DND-41 (cell line): ENCODE data around the gene FAR2.

ENCODE experiments used
- ATAC-seq: fragments of 200-7000 bp; cut with Tn5 transposase; 3 replicates; pipeline ENCODE4 v1.9.1; 2021; ENCODE audit warnings: low read depth; ENCODE audit not compliant: insufficient read depth
- DNase-seq: peaks from one replicate; pipeline ENCODE4 v3.0.0-alpha.2; 2020
- H2AFZ ChIP-seq: 2 replicates; pipeline ENCODE4 v1.6.0; 2012; ENCODE audit warnings: low read depth, low read length
- H3K27ac ChIP-seq: 2 replicates; pipeline ENCODE4 v1.5.1; 2012; ENCODE audit warnings: low read length, inconsistent platforms
- H3K27me3 ChIP-seq: fragments of 200-600 bp; sonication (generic); 2 replicates; pipeline ENCODE4 v1.6.0; 2012; ENCODE audit warnings: low read length, mild to moderate bottlenecking, inconsistent platforms; ENCODE audit not compliant: insufficient read depth, poor library complexity
- H3K36me3 ChIP-seq: 2 replicates; pipeline ENCODE4 v1.5.1; 2012; ENCODE audit warnings: low read length, inconsistent platforms; ENCODE audit not compliant: insufficient read depth
- H3K4me1 ChIP-seq: 2 replicates; pipeline ENCODE4 v1.5.1; 2012; ENCODE audit warnings: mild to moderate bottlenecking, low read length; ENCODE audit not compliant: insufficient read depth
- H3K4me2 ChIP-seq: 2 replicates; pipeline ENCODE4 v1.6.0; 2012; ENCODE audit warnings: mild to moderate bottlenecking, moderate library complexity, low read length, inconsistent platforms; ENCODE audit not compliant: insufficient read depth
- H3K4me3 ChIP-seq, 2 experiments: fragments of 200-600 bp in 1 of 2; shearing (Covaris generic) in 1 of 2; 2 replicates each; pipeline ENCODE4 v1.5.1; 2012 to 2016; ENCODE audit warnings: inconsistent platforms in 2 of 2, low read length in 2 of 2, mild to moderate bottlenecking in 2 of 2, low read depth in 1 of 2, moderate library complexity in 1 of 2
- H3K79me2 ChIP-seq: 2 replicates; pipeline ENCODE4 v1.6.0; 2012; ENCODE audit warnings: low read length, inconsistent platforms; ENCODE audit not compliant: insufficient read depth
- H3K9ac ChIP-seq: 2 replicates; pipeline ENCODE4 v1.6.0; 2012; ENCODE audit warnings: low read depth, mild to moderate bottlenecking, inconsistent platforms, low read length, moderate library complexity
- H3K9me3 ChIP-seq: 2 replicates; pipeline ENCODE4 v1.5.1; 2012; ENCODE audit warnings: low read length, moderate library complexity, mild to moderate bottlenecking, inconsistent platforms; ENCODE audit not compliant: insufficient read depth, severe bottlenecking
- H4K20me1 ChIP-seq: 2 replicates; pipeline ENCODE4 v1.6.0; 2012; ENCODE audit warnings: low read length; ENCODE audit not compliant: insufficient read depth
- EZH2 ChIP-seq: IDR thresholded peaks from 3 replicates; pipeline ENCODE4 v1.6.1; 2012; ENCODE audit warnings: borderline replicate concordance, low read depth, mild to moderate bottlenecking, moderate library complexity, low read length, inconsistent platforms; ENCODE audit not compliant: severe bottlenecking
- TF ChIP-seq, protein P1 (sequence below): IDR thresholded peaks from 2 replicates; pipeline ENCODE4 v1.5.1; 2012; ENCODE audit warnings: borderline replicate concordance, low read length, moderate library complexity, mild to moderate bottlenecking; ENCODE audit not compliant: poor library complexity, severe bottlenecking; ENCODE audit errors: extremely low read depth

FAR2 gene

DNA sequence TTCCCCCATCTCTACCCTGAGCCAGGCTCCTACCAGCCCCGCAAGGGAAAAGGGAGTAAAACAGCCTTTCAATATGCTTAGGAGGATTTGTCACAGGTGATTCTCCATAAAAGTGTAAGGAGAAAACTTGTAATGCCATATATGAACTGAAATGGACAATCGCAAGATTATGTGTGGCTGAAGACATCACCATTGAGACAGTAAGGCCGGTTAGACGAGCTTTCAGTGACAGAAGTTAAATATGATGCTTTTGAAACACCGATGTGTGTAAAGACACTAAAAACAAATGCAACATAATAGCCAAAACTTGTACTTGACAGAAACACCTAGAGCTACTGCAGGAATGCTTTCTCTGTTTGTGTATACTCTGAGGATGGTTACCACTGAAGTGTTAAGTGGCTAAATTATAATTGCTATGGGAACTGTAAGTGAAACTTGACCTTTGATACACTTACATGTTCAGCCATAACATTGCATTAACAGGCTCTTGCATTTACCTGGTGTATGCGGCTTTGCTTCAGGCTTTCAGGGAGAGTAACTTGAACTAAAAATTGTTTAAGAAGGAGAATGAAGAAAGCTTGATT, 42.3 kb downstream of the FAR2 start:
- Histone ChIP-seq H3K36me3 (no peaks in the 10 kb centered on the region), H3K9ac (no peak overlapping the region), H4K20me1 (no peaks in the 10 kb centered on the region), H3K4me3 (no peak overlapping the region), H3K4me2 (no peak overlapping the region), H3K9me3 (no peaks in the 10 kb centered on the region), H3K4me1 (no peaks in the 10 kb centered on the region), H3K79me2 (no peaks in the 10 kb centered on the region), H3K27me3 (no peaks in the 10 kb centered on the region), H2AFZ (no peak overlapping the region), H3K27ac (no peak overlapping the region)
- TF ChIP-seq, protein P1, sequence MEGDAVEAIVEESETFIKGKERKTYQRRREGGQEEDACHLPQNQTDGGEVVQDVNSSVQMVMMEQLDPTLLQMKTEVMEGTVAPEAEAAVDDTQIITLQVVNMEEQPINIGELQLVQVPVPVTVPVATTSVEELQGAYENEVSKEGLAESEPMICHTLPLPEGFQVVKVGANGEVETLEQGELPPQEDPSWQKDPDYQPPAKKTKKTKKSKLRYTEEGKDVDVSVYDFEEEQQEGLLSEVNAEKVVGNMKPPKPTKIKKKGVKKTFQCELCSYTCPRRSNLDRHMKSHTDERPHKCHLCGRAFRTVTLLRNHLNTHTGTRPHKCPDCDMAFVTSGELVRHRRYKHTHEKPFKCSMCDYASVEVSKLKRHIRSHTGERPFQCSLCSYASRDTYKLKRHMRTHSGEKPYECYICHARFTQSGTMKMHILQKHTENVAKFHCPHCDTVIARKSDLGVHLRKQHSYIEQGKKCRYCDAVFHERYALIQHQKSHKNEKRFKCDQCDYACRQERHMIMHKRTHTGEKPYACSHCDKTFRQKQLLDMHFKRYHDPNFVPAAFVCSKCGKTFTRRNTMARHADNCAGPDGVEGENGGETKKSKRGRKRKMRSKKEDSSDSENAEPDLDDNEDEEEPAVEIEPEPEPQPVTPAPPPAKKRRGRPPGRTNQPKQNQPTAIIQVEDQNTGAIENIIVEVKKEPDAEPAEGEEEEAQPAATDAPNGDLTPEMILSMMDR: no peak
- no peak for TF ChIP-seq EZH2
- ATAC-seq (no peak), DNase-seq (no peak)

DNA sequence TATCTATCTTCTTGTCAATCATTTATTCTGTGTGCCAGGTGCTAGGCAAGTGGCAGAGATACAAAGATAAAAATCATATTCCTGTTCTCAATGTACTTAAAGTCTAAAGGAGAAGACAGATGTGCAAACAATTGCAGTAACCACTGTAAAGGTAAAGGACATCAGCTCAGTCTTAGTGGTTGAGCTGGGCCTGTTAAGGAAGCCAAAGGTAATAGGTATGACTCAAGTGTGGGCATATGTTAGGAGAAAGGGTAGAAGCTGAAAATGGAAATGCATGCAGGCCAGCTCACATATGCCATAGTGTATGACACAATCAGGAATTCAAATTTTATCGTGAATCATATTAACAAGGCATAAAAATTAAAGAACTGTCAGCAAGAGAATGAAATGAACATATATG, 49.8 kb downstream of the FAR2 start:
- no peak for ATAC-seq
- Histone ChIP-seq H3K4me2 (no peak overlapping the region), H3K4me3 (no peak overlapping the region), H3K27me3 (no peaks in the 10 kb centered on the region), H2AFZ (no peak overlapping the region), H3K4me1 (no peaks in the 10 kb centered on the region), H3K9ac (no peak overlapping the region), H4K20me1 (no peaks in the 10 kb centered on the region), H3K36me3 (no peaks in the 10 kb centered on the region), H3K27ac (no peak overlapping the region), H3K9me3 (no peaks in the 10 kb centered on the region), H3K79me2 (no peaks in the 10 kb centered on the region)
- no peak for TF ChIP-seq EZH2
- TF ChIP-seq, protein P1: no peak
- no peak for DNase-seq

DNA sequence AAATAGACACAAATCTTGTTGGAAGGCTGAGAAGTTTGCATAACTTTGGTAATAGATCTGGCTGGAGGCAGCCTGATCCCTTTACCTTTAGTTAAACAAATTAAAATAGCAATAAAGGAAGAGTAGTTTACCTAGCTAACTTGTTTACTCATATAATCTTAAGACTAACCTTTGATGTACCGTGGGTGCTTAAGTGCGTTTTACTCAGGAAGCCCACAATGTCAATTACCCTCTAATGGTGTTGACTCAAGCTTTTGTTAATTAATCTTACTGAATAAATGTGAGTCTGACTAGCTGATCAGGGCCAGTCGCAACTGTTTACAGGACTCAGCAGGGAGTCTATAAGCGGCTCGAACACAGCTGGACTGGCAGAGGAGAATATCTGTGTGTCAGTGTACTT, 51.5 kb downstream of the FAR2 start:
- Histone ChIP-seq H3K4me1 (no peaks in the 10 kb centered on the region), H3K27ac (no peak overlapping the region), H2AFZ (no peak overlapping the region), H4K20me1 (no peaks in the 10 kb centered on the region), H3K27me3 (no peaks in the 10 kb centered on the region), H3K9me3 (no peaks in the 10 kb centered on the region), H3K4me2 (no peak overlapping the region), H3K9ac (no peak overlapping the region), H3K79me2 (no peaks in the 10 kb centered on the region), H3K4me3 (no peak overlapping the region), H3K36me3 (no peaks in the 10 kb centered on the region)
- DNase-seq (no peak), ATAC-seq (no peak)
- TF ChIP-seq EZH2: no peak

DNA sequence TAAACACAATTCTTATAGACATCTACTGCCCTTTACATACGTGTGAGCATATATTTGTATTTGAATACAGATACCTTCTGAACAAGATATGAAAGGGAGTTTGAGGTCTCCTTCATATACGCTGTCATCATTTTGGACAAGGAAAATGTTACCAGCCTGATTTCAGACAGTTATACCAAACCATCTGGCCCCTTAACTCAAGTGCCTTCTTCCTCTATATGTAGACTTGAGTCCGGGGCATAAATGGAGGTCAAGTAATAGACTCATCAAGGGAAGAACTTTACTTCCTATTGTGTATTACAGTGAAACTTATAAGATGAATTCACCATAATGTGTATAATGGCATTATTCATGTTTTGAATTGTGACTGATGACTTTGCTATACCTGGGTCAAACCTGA, 52.2 kb downstream of the FAR2 start:
- H4K20me1 ChIP-seq: no peaks in the 10 kb centered on the region
- no peaks in the 10 kb centered on the region for H3K9me3 ChIP-seq
- DNase-seq (no peak), ATAC-seq (no peak)
- no peaks in the 10 kb centered on the region for H3K27me3 ChIP-seq
- TF ChIP-seq, protein P1: no peak
- no peak for TF ChIP-seq EZH2
- H3K27ac ChIP-seq: no peak overlapping the region
- H2AFZ ChIP-seq: no peak overlapping the region
- no peak overlapping the region for H3K9ac ChIP-seq
- H3K4me2 ChIP-seq: no peak overlapping the region
- H3K79me2 ChIP-seq: no peaks in the 10 kb centered on the region
- no peaks in the 10 kb centered on the region for H3K36me3 ChIP-seq
- no peak overlapping the region for H3K4me3 ChIP-seq
- no peaks in the 10 kb centered on the region for H3K4me1 ChIP-seq
